ENCODE measurements around the gene PLPP2.

GRCh38 chr19:311813-312261 is 20.6 kb upstream of the PLPP2 start:
- TF ChIP-seq CTCF (IDR thresholded peaks at IDR 0.05): no peak
- TF ChIP-seq POLR2A (IDR thresholded peaks at IDR 0.05): no peak
